Nephron progenitor cell (in vitro differentiated cells): ENCODE measurements around the gene NAALADL2.

Source experiments
- DNase-seq: peaks from one replicate; pipeline ENCODE4 v3.0.0; 2021
- H3K27ac Mint-ChIP-seq: 2 replicates; pipeline ENCODE4 v1.8.0; 2021; ENCODE audit warnings: mild to moderate bottlenecking, moderate library complexity, mixed read lengths
- H3K27me3 Mint-ChIP-seq: 2 replicates; pipeline ENCODE4 v1.8.0; 2021; ENCODE audit warnings: mild to moderate bottlenecking, low read depth, mixed read lengths; ENCODE audit not compliant: poor library complexity
- H3K36me3 Mint-ChIP-seq: 2 replicates; pipeline ENCODE4 v1.8.0; 2021; ENCODE audit warnings: low read depth, mixed read lengths
- H3K4me1 Mint-ChIP-seq: 2 replicates; pipeline ENCODE4 v1.8.0; 2021; ENCODE audit warnings: mixed read lengths
- H3K4me3 Mint-ChIP-seq: 2 replicates; pipeline ENCODE4 v1.8.0; 2021; ENCODE audit warnings: mild to moderate bottlenecking, moderate library complexity, mixed read lengths
- H3K9me3 Mint-ChIP-seq: 2 replicates; pipeline ENCODE4 v1.8.0; 2021; ENCODE audit warnings: mild to moderate bottlenecking, moderate library complexity, mixed read lengths
- CTCF ChIP-seq: fragments of 200-600 bp; sonication (generic); IDR thresholded peaks from 2 replicates; pipeline ENCODE4 v1.5.0; 2021; ENCODE audit warnings: antibody characterized with exemption

Gene NAALADL2

DNA sequence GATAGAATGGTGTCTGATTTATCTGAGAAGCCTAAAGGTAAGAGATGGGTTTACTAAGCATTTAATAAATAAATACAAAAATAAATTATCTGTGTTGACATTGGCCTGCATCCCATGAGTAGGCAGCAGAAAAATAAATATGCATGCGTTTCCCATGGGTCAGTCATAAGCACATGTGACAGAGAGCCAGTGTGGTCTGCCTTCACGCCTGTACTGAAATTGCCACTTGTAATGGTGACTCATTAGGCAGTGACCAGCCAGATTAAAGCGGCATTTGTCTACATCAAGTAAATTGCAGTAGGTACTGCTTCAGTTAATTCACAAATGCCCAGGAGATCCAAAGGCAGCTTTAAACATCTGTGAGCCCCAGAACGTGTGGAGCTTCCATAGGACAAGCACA is 399.6 kb downstream of the NAALADL2 start:
- no peaks in the 10 kb centered on the region for H3K4me1 Mint-ChIP-seq
- H3K27me3 Mint-ChIP-seq: peaks cover 3% of the 10 kb centered on the region
- no peak for TF ChIP-seq CTCF
- no peak overlapping the region for H3K27ac Mint-ChIP-seq
- H3K4me3 Mint-ChIP-seq: no peak overlapping the region
- H3K9me3 Mint-ChIP-seq: no peaks in the 10 kb centered on the region
- no peaks in the 10 kb centered on the region for H3K36me3 Mint-ChIP-seq
- DNase-seq: no peak

GRCh38 chr3:175260145-175260794 is 401.1 kb downstream of the NAALADL2 start:
- H3K4me3 Mint-ChIP-seq: no peak overlapping the region
- H3K27me3 Mint-ChIP-seq: no peaks in the 10 kb centered on the region
- TF ChIP-seq CTCF: no peak
- no peak for DNase-seq
- no peaks in the 10 kb centered on the region for H3K36me3 Mint-ChIP-seq
- H3K4me1 Mint-ChIP-seq: no peaks in the 10 kb centered on the region
- H3K27ac Mint-ChIP-seq: no peak overlapping the region
- no peaks in the 10 kb centered on the region for H3K9me3 Mint-ChIP-seq

- Mint-ChIP-seq H3K36me3 (no peaks in the 10 kb centered on the region), H3K4me1 (no peaks in the 10 kb centered on the region)
Observed at GRCh38 chr3:175266478-175266877, 407.3 kb downstream of the NAALADL2 start.

GRCh38 chr3:175267121-175267531 is 408.0 kb downstream of the NAALADL2 start:
- no peaks in the 10 kb centered on the region for H3K4me1 Mint-ChIP-seq
- no peaks in the 10 kb centered on the region for H3K9me3 Mint-ChIP-seq
- DNase-seq: no peak
- no peaks in the 10 kb centered on the region for H3K27me3 Mint-ChIP-seq
- no peak for TF ChIP-seq CTCF
- no peak overlapping the region for H3K27ac Mint-ChIP-seq
- no peak overlapping the region for H3K4me3 Mint-ChIP-seq
- no peaks in the 10 kb centered on the region for H3K36me3 Mint-ChIP-seq

More at GRCh38 chr3:175266478-175266877, 407.3 kb downstream of the NAALADL2 start:
- Mint-ChIP-seq H3K4me3 (no peak overlapping the region), H3K27ac (no peak overlapping the region), H3K9me3 (no peaks in the 10 kb centered on the region), H3K27me3 (no peaks in the 10 kb centered on the region)
- DNase-seq: no peak
- TF ChIP-seq CTCF: no peak

GRCh38 chr3:175267561-175267960 is 408.4 kb downstream of the NAALADL2 start:
- no peak for TF ChIP-seq CTCF
- Mint-ChIP-seq H3K4me3 (no peak overlapping the region), H3K27ac (no peak overlapping the region), H3K36me3 (no peaks in the 10 kb centered on the region), H3K4me1 (no peaks in the 10 kb centered on the region), H3K9me3 (no peaks in the 10 kb centered on the region), H3K27me3 (no peaks in the 10 kb centered on the region)
- no peak for DNase-seq

- no peak for DNase-seq
- H3K27me3 Mint-ChIP-seq: no peaks in the 10 kb centered on the region
- no peaks in the 10 kb centered on the region for H3K9me3 Mint-ChIP-seq
- H3K36me3 Mint-ChIP-seq: no peaks in the 10 kb centered on the region
- no peak for TF ChIP-seq CTCF
- H3K27ac Mint-ChIP-seq: no peak overlapping the region
- H3K4me3 Mint-ChIP-seq: no peak overlapping the region
- H3K4me1 Mint-ChIP-seq: peaks cover 5% of the 10 kb centered on the region
Observed at GRCh38 chr3:175269394-175269793, 410.3 kb downstream of the NAALADL2 start.
